Epidermal melanocyte (primary cell): ENCODE results near the gene HLA-DMA.
A peak's percentile ranks its signal among the peaks of the same experiment; 100 is the strongest.

Experiments
- DNase-seq: peaks from one replicate; pipeline ENCODE4 v3.0.0; 2011; ENCODE audit warnings: low spot score; ENCODE audit not compliant: insufficient read length

The HLA-DMA gene

GRCh38 chr6:32974541-32975308 is 21.8 kb upstream of the HLA-DMA start:
- no peak for DNase-seq

DNA sequence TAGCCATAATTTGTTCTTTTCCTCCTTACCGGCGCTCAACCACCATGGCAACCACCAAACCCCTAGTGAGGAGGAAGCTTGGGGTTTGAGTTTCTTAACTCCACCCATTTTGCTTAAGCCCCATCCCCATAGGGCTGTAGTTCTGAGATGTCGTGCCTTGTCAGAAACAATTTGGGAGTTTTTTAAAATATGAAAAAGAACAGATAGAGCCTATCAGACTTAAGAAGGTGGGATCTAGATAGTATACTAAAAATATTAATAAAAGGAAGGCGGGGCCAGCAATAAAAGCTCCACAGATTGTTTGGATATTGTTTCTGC is 21.1 kb upstream of the HLA-DMA start:
- peak; percentile 57 for DNase-seq

GRCh38 chr6:32973144-32974015 is 20.5 kb upstream of the HLA-DMA start:
- DNase-seq, result no peak

GRCh38 chr6:32972353-32973143 is 19.7 kb upstream of the HLA-DMA start:
- no peak for DNase-seq

DNA sequence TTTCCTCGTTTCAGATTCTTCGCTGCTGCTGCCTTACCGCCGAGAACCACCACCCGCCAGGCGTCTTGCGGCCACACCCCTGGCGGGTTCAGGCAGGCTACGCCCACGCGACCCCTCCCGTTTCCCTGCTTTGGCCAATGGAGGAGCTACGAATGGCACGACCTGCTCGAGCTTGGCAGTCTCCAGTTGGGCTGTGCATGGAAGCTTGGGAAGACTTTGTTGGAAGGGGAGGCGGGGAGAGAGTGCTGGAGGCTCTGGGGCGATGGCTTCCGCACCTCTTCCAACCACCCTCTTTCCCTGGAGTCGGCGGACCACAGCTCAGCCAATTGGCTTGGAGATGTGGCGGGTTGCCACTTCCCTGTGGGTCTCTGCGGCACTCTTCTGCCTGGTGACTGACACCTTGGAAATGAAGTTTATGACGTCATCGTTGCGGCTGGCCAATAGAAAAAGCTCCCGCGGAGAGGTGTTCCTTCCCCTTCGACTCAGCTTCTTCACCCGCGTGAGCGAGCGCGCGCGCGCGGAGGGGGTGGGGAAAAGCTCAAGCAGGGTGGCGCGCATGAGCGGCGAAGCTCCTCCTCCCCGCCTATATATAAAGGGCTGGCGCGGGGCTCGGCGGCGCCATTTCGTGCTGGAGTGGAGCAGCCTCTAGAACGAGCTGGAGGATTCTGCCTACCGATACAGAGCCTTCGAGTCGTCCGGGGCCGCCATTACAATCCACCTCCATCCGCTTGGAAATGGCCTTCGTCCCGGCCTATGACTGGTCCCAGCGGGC is 18.9 kb upstream of the HLA-DMA start:
- peak; percentile 64 for DNase-seq

GRCh38 chr6:32971242-32971580 is 18.3 kb upstream of the HLA-DMA start:
- no peak for DNase-seq

DNA sequence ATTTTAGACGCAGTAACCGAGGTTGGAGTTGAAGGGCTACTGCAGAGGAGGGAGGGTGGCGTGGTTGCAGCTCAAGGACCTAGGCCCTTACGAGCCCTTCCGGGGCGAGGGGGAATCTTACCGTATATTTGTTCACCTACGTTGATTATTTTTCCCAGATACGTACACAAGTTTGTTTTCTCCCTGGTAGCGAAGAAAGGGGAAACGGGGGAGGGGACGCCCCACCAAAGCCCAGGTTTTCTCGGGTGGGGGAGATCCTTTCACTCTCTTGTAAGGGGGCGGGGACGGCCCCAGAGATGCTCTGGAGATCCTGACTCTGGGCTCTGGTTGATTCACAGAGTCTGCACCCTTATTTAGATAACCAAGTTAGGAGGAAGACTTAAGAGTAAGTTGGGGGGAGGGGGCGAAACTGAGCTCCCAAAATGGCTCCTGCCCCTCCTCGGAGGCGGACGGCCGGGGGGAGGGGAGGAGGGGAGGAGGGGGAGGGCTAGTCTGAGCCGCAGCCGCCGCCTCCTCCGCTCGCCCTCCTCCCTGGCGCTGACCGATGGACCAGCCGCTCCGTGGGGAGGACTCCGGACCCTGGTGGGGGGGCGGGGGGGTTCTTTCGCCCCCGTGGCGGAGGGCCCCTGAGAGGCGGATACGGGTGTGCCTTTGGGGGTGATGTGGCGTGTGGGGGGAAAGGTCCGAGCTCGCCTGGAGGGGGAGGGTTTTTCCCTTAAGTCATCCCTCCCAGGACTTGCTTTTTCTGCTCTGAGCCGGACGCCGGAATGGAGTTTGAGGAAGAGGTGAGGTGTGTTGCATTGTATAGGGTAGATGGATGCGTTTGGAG is 17.7 kb upstream of the HLA-DMA start:
- no peak for DNase-seq

DNA sequence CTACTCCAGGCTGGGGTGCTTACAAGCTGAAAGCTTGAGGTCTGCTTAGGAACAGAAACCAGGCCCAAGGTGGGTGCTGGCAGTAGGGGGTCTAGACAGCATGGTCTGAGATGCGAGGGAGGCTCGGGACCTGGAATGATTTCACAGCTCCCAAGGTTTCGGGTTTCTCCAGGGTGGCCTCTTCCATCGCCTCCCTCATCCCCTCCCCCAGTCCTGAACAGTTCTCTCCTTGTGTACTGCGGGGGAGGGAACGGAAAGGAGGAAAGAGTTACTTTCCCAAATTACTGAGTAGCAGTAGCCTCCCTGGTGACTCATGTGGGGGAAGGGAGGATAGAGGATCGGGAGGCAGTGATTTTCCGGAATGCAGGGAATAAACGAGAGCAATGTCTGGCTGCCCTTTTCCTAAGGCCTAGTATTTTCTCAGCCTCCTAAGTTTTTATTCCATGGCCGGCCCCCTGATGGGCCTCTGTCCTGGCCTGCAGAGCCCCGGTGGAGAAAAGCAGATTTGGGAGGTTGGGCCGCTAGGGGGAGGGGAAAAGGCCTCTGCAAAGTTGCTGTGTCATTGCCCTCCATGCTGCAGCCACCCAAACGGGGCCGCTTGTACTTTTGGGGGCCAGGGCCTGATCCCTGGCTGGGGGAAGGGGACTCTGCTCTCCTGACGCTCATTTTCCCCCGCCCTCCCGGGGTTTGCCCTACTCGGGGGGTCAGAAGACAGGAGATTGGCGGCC is 17.0 kb upstream of the HLA-DMA start:
- DNase-seq, result no peak

DNA sequence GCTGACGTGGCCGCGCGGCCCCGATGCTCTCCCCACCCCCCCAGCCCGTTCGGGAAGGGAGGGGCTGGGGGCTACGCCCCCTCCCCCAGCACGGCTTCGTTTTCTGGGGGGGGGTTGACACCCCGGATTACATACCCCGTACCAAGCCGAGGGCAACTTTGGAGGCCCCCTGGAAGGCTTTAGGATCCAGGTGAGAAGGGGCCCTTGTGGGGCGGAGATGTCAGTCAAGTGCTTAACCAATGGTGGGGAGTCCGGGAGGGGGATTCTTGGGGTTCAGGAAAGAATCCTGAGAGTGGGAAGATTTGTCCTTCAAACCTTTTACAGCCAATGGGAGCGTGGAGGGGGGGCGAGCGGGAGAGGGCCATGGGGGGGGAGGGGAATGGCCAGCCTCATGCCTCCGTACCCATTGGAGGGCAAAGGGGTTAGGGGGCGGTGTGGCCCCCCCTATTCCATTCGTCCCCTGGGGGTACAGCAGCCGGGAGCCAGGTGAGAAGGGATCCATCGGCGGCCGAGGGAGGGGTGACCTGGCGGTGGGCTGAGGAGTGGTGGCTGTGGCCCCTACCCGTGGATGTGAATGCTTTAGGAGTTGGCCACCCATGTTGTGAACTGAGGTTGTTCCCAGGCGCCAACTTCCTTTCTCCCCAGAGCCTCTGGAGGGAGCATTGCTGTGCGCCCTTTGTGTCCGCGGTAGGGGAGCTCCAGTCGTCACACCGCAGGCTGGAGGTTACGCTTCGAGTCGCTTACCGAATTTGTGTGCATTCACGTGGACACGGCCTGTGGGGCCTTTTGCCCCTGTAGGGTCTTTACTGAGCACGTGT is 16.2 kb upstream of the HLA-DMA start:
- no peak for DNase-seq

GRCh38 chr6:32968093-32968866 is 15.4 kb upstream of the HLA-DMA start, which contains the start of gene BRD2:
BRD2 (plus strand) TSS chr6:32968594; CDS start chr6:32972899, 4,305 bp downstream.
- DNase-seq, result peak; percentile 74

DNA sequence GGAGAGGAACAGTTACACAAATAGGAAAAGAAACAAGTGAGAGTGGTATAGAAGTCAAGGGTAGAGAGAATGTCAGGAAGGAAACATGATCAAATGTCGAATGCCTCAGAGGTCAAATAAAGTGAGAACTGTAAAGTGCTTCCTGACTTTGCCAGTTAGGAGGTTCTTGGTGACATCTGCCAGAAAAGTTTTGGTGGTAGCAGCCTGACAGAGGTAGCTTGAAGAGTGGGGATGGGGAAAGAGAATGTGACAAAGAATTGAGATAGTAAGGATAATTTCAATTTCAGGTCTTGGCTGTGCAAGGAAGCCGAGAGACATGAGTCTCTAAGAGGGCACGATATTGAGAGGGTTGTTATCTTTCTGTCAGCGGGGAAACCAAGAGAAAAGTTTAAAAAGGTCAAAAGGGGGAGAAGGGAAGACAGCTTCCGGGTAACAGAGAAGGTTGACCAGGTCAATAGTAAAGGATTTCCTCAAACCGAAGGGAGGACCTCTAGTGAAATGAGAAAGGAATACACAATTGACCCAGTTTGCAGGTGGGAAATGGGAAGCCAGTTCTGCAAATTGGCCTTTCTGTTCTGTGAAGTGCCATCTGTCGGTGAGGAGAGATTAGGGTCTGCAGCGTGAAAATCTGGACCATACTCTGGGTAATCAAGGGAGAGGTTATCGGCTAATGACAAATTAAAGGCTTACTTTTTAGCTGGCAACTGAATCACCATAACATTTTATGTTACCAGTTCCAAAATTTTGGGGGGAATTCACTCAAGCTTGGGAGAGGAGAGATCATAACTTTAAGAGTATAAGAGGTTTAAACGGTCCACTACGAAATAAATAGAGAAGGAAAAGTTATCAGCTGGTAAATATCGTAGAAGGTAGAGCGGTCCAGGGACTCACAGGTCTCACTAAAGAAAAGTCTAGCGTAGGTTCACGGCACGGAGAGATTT is 14.5 kb upstream of the HLA-DMA start:
- no peak for DNase-seq

DNA sequence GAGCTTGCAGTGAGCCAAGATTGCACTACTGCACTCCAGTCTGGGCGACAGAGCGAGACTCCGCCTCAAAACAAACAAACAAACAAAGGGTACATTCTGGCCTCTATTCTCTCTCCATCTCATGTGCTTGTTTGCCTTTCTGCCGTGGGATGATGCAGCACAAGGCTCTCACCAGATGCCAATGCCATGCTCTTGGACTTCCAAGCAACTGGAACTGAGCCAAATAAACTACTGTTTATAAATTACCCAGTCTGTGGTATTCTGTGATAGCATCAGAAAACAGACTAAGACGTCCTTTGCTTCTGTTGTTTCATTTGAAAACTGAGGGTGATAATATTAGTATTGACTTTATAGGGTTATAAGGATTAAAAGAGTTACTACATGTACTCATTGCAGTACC is 11.9 kb upstream of the HLA-DMA start:
- DNase-seq, result no peak

DNA sequence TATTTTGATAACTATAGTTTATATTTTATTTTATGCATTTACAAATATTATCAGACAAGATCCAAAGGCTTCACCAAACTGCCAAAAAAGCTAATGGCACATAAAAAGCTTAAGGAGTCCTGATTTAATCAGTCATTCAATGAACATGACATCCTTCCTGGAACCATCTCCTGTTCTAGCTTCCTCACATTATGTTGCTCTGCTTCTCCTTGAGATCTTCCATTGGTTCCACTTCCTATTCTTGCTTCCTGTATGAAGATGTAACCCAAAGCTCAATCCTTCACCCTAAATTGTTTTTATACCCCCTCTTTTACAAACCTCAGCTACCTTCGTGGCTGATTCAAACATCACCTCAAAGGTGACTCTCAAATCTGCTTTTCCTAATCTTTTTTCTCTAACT is 11.0 kb upstream of the HLA-DMA start:
- DNase-seq, result no peak

DNA sequence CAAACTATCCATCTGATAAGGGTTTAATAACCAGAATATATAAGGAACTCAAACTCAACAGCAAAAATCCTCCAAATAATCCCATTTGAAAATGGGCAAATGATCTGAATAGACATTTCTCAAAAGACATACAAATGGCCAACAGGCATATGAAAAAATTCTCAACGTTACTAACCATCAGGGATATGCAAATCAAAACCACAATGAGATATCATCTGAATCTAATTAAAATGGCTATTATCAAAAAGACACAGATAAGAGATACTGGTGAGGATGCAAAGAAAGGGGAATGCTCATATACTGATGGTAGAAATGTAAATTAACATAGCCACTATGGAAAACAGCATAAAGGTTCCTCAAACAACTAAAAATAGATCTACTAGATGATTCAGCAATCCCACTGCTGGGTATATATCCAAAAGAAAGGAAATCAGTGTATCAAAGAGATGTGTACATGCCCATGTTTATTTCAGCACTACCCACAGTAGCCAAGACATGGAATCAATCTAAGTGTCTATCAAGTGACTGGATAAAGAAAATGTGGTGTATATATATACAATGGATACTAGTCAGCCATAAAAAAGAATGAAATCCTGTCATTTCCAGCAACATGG is 9.4 kb upstream of the HLA-DMA start:
- no peak for DNase-seq

DNA sequence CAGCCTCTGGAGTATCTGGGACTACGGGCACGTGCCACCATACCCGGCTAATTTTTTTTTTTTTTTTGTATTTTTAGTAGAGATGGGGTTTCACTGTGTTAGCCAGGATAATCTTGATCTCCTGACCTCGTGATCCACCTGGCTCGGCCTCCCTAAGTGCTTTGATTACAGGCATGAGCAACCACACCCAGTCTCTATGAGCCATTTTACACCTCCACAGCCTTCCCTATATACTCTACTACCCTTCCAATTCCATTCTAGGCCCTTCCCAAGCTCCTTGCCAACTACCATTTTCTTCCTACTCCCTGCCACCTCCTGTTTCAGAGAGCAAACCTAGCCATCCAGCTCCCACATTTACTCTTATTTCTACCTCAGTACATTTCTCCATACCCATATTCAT is 7.7 kb upstream of the HLA-DMA start:
- no peak for DNase-seq

- DNase-seq, result no peak
Measured at GRCh38 chr6:32956176-32956575, 3.3 kb upstream of the HLA-DMA start.
